ENCODE measurements around the gene MINDY3. TPM values are rescaled to one million over a fixed set of nuclear protein-coding genes. Genes with fewer than 3 reads are reported as not detected.

Gene MINDY3
- total RNA-seq, 2 donors from 2014 or later: 14.4 to 15.9 TPM

GRCh38 chr10:15829495-15829894, 30.8 kb downstream of the MINDY3 start:
- no peaks in the 10 kb centered on the region for H3K9me3 Mint-ChIP-seq
- no peak overlapping the region for H3K27ac Mint-ChIP-seq
- H3K36me3 Mint-ChIP-seq: peaks cover 6 to 19% of the 10 kb centered on the region in 2 donors
- DNase-seq (ENCODE audit: low spot score in 2 of 2) (no peak), ATAC-seq (no peak)

GRCh38 chr10:15824498-15824897, 35.8 kb downstream of the MINDY3 start:
- Mint-ChIP-seq H3K27ac (no peak overlapping the region), H3K36me3 (peaks cover 0 to 4% of the 10 kb centered on the region in 2 donors), H3K9me3 (no peaks in the 10 kb centered on the region)
- no peak for ATAC-seq
- DNase-seq (ENCODE audit: low spot score in 2 of 2): no peak

GRCh38 chr10:15822131-15822530, 38.2 kb downstream of the MINDY3 start:
- no peak for ATAC-seq
- DNase-seq (ENCODE audit: low spot score in 2 of 2): no peak
- no peak overlapping the region for H3K27ac Mint-ChIP-seq
- H3K9me3 Mint-ChIP-seq: no peaks in the 10 kb centered on the region
- H3K36me3 Mint-ChIP-seq: peaks cover 6 to 13% of the 10 kb centered on the region in 2 donors

- H3K36me3 Mint-ChIP-seq: peaks cover 6 to 13% of the 10 kb centered on the region in 2 donors
- no peak overlapping the region for H3K27ac Mint-ChIP-seq
- DNase-seq (ENCODE audit: low spot score in 2 of 2) (no peak), ATAC-seq (no peak)
- H3K9me3 Mint-ChIP-seq: no peaks in the 10 kb centered on the region
These were observed 39.1 kb downstream of the MINDY3 start for GRCh38 chr10:15821046-15821683.

GRCh38 chr10:15817409-15818046, 42.8 kb downstream of the MINDY3 start:
- no peak for DNase-seq (ENCODE audit: low spot score in 2 of 2)
- Mint-ChIP-seq H3K9me3 (no peaks in the 10 kb centered on the region), H3K36me3 (peaks cover 13% of the 10 kb centered on the region in 2 donors), H3K27ac (no peak overlapping the region)
- ATAC-seq: no peak

GRCh38 chr10:15815242-15815885, 44.9 kb downstream of the MINDY3 start:
- no peak for ATAC-seq
- Mint-ChIP-seq H3K27ac (no peak overlapping the region), H3K9me3 (no peaks in the 10 kb centered on the region), H3K36me3 (peaks cover 8 to 13% of the 10 kb centered on the region in 2 donors)
- no peak for DNase-seq (ENCODE audit: low spot score in 2 of 2)

- DNase-seq (ENCODE audit: low spot score in 2 of 2) (no peak), ATAC-seq (peak in 1 of 2 donors; percentile 48)
- Mint-ChIP-seq H3K27ac (peak overlapping the region in 1 of 2 donors; percentile 37), H3K9me3 (no peaks in the 10 kb centered on the region), H3K36me3 (peaks cover 8 to 15% of the 10 kb centered on the region in 2 donors)
These were observed 45.7 kb downstream of the MINDY3 start for GRCh38 chr10:15814565-15814964.

GRCh38 chr10:15813415-15813814, 46.9 kb downstream of the MINDY3 start:
- Mint-ChIP-seq H3K36me3 (peaks cover 1 to 20% of the 10 kb centered on the region in 2 donors), H3K9me3 (no peaks in the 10 kb centered on the region), H3K27ac (no peak overlapping the region)
- no peak for DNase-seq (ENCODE audit: low spot score in 2 of 2)
- ATAC-seq: no peak

- no peak for ATAC-seq
- Mint-ChIP-seq H3K36me3 (peaks cover 11 to 21% of the 10 kb centered on the region in 2 donors), H3K9me3 (no peaks in the 10 kb centered on the region), H3K27ac (no peak overlapping the region)
- no peak for DNase-seq (ENCODE audit: low spot score in 2 of 2)
These were observed 50.9 kb downstream of the MINDY3 start for GRCh38 chr10:15809450-15809849.

- peaks cover 11 to 21% of the 10 kb centered on the region in 2 donors for H3K36me3 Mint-ChIP-seq
- ATAC-seq: no peak
- H3K27ac Mint-ChIP-seq: no peak overlapping the region
- no peaks in the 10 kb centered on the region for H3K9me3 Mint-ChIP-seq
- no peak for DNase-seq (ENCODE audit: low spot score in 2 of 2)
These were observed 52.0 kb downstream of the MINDY3 start for GRCh38 chr10:15808204-15808797.

- Mint-ChIP-seq H3K27ac (no peak overlapping the region), H3K36me3 (peaks cover 12 to 45% of the 10 kb centered on the region in 2 donors), H3K9me3 (no peaks in the 10 kb centered on the region)
- ATAC-seq (no peak), DNase-seq (ENCODE audit: low spot score in 2 of 2) (no peak)
These were observed 54.8 kb downstream of the MINDY3 start for GRCh38 chr10:15805395-15806058.

- H3K36me3 Mint-ChIP-seq: peaks cover 15 to 42% of the 10 kb centered on the region in 2 donors
These were observed 56.2 kb downstream of the MINDY3 start for GRCh38 chr10:15804109-15804508.

GRCh38 chr10:15802375-15802949, 57.8 kb downstream of the MINDY3 start:
- peaks cover 15 to 42% of the 10 kb centered on the region in 2 donors for H3K36me3 Mint-ChIP-seq
- peak overlapping the region in 1 of 2 donors; percentile 31 for H3K27ac Mint-ChIP-seq
- DNase-seq (ENCODE audit: low spot score in 2 of 2) (no peak), ATAC-seq (peak; percentile 51 to 77)
- H3K9me3 Mint-ChIP-seq: no peaks in the 10 kb centered on the region

More at GRCh38 chr10:15804109-15804508, 56.2 kb downstream of the MINDY3 start:
- DNase-seq (ENCODE audit: low spot score in 2 of 2) (no peak), ATAC-seq (no peak)
- Mint-ChIP-seq H3K27ac (no peak overlapping the region), H3K9me3 (no peaks in the 10 kb centered on the region)

- Mint-ChIP-seq H3K27ac (peak overlapping the region in 1 of 2 donors; percentile 31), H3K36me3 (peaks cover 10 to 36% of the 10 kb centered on the region in 2 donors), H3K9me3 (no peaks in the 10 kb centered on the region)
- DNase-seq (ENCODE audit: low spot score in 2 of 2) (no peak), ATAC-seq (no peak)
These were observed 58.7 kb downstream of the MINDY3 start for GRCh38 chr10:15801641-15802040.

- ATAC-seq: no peak
- DNase-seq (ENCODE audit: low spot score in 2 of 2): no peak
- no peaks in the 10 kb centered on the region for H3K9me3 Mint-ChIP-seq
- H3K27ac Mint-ChIP-seq: no peak overlapping the region
- H3K36me3 Mint-ChIP-seq: peaks cover 9 to 36% of the 10 kb centered on the region in 2 donors
These were observed 59.2 kb downstream of the MINDY3 start for GRCh38 chr10:15801147-15801546.

- DNase-seq (ENCODE audit: low spot score in 2 of 2) (no peak), ATAC-seq (no peak)
- Mint-ChIP-seq H3K27ac (no peak overlapping the region), H3K36me3 (peaks cover 4 to 20% of the 10 kb centered on the region in 2 donors), H3K9me3 (no peaks in the 10 kb centered on the region)
These were observed 63.0 kb downstream of the MINDY3 start for GRCh38 chr10:15797346-15797745.

All from activated naive CD4-positive, alpha-beta T cell treated with anti-CD3 and anti-CD28 coated beads, Interleukin-2, amount 50 U/mL, for 72 hours (primary cell).